ENCODE data around the gene CDC42EP4. TPM values are rescaled to one million over a fixed set of nuclear protein-coding genes. Genes with fewer than 3 reads are reported as not detected.

CDC42EP4 gene
- polyA plus RNA-seq, 1 donor from 2014 or later, result 19.4 TPM

DNA sequence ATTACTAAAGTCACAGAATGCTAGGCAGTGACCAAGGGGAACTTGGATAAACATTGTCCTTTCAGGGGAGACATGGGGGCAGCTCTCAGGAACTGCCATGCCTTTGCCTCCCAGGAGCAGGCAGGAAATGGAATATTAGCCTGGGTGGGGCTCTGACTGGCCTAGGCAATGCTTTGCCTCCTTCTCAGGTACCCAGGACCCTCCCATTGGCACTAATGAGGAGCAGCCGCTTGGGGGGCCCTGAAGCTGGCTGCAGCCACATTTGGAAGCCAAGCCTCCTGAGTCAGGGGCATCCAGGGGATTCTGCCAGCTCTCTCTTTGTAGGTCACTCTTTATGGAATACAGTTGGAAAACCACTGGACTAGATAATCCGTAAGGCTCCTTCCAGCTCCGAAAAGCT lies 55.6 kb downstream of the CDC42EP4 start:
- Histone ChIP-seq H3K36me3 (ENCODE audit: insufficient read depth, low read length) (no peaks in the 10 kb centered on the region), H3K9me3 (ENCODE audit: low read length) (no peaks in the 10 kb centered on the region), H3K4me2 (ENCODE audit: low read length) (no peak overlapping the region), H3F3A (ENCODE audit: insufficient read depth, low read length, poor library complexity, severe bottlenecking) (no peaks in the 10 kb centered on the region), H3K9me2 (ENCODE audit: insufficient read depth, low read length) (no peaks in the 10 kb centered on the region), H2AFZ (ENCODE audit: low read depth, low read length) (no peak overlapping the region), H3K79me2 (replicated peaks; ENCODE audit: insufficient read depth, low read length) (no peaks in the 10 kb centered on the region), H3K4me3 (ENCODE audit: low read length) (no peak overlapping the region), H3K27me3 (ENCODE audit: insufficient read depth, low read depth, low read length) (no peaks in the 10 kb centered on the region), H3K27ac (ENCODE audit: low read length) (no peak overlapping the region), H4K20me1 (ENCODE audit: insufficient read depth) (no peaks in the 10 kb centered on the region), H3K9ac (ENCODE audit: low read length) (no peak overlapping the region)
- TF ChIP-seq SMC3 (conservative IDR thresholded peaks at IDR 0.05; ENCODE audit: poor library complexity), result no peak
- TF ChIP-seq MXI1 (conservative IDR thresholded peaks at IDR 0.05; ENCODE audit: poor library complexity, severe bottlenecking), result no peak
- no peak for TF ChIP-seq TAF1 (IDR thresholded peaks at IDR 0.05; ENCODE audit: low read depth)
- TF ChIP-seq, protein P1, sequence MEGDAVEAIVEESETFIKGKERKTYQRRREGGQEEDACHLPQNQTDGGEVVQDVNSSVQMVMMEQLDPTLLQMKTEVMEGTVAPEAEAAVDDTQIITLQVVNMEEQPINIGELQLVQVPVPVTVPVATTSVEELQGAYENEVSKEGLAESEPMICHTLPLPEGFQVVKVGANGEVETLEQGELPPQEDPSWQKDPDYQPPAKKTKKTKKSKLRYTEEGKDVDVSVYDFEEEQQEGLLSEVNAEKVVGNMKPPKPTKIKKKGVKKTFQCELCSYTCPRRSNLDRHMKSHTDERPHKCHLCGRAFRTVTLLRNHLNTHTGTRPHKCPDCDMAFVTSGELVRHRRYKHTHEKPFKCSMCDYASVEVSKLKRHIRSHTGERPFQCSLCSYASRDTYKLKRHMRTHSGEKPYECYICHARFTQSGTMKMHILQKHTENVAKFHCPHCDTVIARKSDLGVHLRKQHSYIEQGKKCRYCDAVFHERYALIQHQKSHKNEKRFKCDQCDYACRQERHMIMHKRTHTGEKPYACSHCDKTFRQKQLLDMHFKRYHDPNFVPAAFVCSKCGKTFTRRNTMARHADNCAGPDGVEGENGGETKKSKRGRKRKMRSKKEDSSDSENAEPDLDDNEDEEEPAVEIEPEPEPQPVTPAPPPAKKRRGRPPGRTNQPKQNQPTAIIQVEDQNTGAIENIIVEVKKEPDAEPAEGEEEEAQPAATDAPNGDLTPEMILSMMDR (IDR thresholded peaks at IDR 0.05; ENCODE audit: poor library complexity, severe bottlenecking), result no peak
- no peak for TF ChIP-seq EP300 (conservative IDR thresholded peaks at IDR 0.05; ENCODE audit: poor library complexity, severe bottlenecking)
- TF ChIP-seq RAD21 (conservative IDR thresholded peaks at IDR 0.05), result no peak
- TF ChIP-seq POLR2AphosphoS5 (IDR thresholded peaks at IDR 0.05), result no peak
- TF ChIP-seq EZH2 (IDR thresholded peaks at IDR 0.05; ENCODE audit: borderline replicate concordance, insufficient read depth, low read length, poor library complexity, severe bottlenecking), result no peak
- TF ChIP-seq, protein P2, sequence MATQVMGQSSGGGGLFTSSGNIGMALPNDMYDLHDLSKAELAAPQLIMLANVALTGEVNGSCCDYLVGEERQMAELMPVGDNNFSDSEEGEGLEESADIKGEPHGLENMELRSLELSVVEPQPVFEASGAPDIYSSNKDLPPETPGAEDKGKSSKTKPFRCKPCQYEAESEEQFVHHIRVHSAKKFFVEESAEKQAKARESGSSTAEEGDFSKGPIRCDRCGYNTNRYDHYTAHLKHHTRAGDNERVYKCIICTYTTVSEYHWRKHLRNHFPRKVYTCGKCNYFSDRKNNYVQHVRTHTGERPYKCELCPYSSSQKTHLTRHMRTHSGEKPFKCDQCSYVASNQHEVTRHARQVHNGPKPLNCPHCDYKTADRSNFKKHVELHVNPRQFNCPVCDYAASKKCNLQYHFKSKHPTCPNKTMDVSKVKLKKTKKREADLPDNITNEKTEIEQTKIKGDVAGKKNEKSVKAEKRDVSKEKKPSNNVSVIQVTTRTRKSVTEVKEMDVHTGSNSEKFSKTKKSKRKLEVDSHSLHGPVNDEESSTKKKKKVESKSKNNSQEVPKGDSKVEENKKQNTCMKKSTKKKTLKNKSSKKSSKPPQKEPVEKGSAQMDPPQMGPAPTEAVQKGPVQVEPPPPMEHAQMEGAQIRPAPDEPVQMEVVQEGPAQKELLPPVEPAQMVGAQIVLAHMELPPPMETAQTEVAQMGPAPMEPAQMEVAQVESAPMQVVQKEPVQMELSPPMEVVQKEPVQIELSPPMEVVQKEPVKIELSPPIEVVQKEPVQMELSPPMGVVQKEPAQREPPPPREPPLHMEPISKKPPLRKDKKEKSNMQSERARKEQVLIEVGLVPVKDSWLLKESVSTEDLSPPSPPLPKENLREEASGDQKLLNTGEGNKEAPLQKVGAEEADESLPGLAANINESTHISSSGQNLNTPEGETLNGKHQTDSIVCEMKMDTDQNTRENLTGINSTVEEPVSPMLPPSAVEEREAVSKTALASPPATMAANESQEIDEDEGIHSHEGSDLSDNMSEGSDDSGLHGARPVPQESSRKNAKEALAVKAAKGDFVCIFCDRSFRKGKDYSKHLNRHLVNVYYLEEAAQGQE (IDR thresholded peaks at IDR 0.05; ENCODE audit: borderline replicate concordance), result no peak

GRCh38 chr17:73255671-73256181 lies 56.1 kb downstream of the CDC42EP4 start:
- H3F3A ChIP-seq (ENCODE audit: insufficient read depth, low read length, poor library complexity, severe bottlenecking), result no peaks in the 10 kb centered on the region
- H3K79me2 ChIP-seq (replicated peaks; ENCODE audit: insufficient read depth, low read length), result no peaks in the 10 kb centered on the region
- H3K27ac ChIP-seq (ENCODE audit: low read length), result no peak overlapping the region
- TF ChIP-seq EP300 (conservative IDR thresholded peaks at IDR 0.05; ENCODE audit: poor library complexity, severe bottlenecking) (no peak), TAF1 (IDR thresholded peaks at IDR 0.05; ENCODE audit: low read depth) (no peak), POLR2AphosphoS5 (IDR thresholded peaks at IDR 0.05) (no peak), SMC3 (conservative IDR thresholded peaks at IDR 0.05; ENCODE audit: poor library complexity) (peak; percentile 99), EZH2 (IDR thresholded peaks at IDR 0.05; ENCODE audit: borderline replicate concordance, insufficient read depth, low read length, poor library complexity, severe bottlenecking) (no peak), MXI1 (conservative IDR thresholded peaks at IDR 0.05; ENCODE audit: poor library complexity, severe bottlenecking) (no peak), RAD21 (conservative IDR thresholded peaks at IDR 0.05) (peak; percentile 99)
- TF ChIP-seq, protein P2 (IDR thresholded peaks at IDR 0.05; ENCODE audit: borderline replicate concordance), result no peak
- TF ChIP-seq, protein P1 (IDR thresholded peaks at IDR 0.05; ENCODE audit: poor library complexity, severe bottlenecking), result peak; percentile 99
- no peaks in the 10 kb centered on the region for H3K9me3 ChIP-seq (ENCODE audit: low read length)
- no peaks in the 10 kb centered on the region for H3K27me3 ChIP-seq (ENCODE audit: insufficient read depth, low read depth, low read length)
- no peak overlapping the region for H3K9ac ChIP-seq (ENCODE audit: low read length)
- H3K4me3 ChIP-seq (ENCODE audit: low read length), result no peak overlapping the region
- no peak overlapping the region for H3K4me2 ChIP-seq (ENCODE audit: low read length)
- H3K9me2 ChIP-seq (ENCODE audit: insufficient read depth, low read length), result no peaks in the 10 kb centered on the region
- H4K20me1 ChIP-seq (ENCODE audit: insufficient read depth), result no peaks in the 10 kb centered on the region
- H3K36me3 ChIP-seq (ENCODE audit: insufficient read depth, low read length), result no peaks in the 10 kb centered on the region
- H2AFZ ChIP-seq (ENCODE audit: low read depth, low read length), result no peak overlapping the region

Data from neural cell (in vitro differentiated cells).